ENCODE measurements around the gene AP1S3.
"Not testable (repeated sequence)": the region's sequence is repeated elsewhere in the genome, so short reads cannot be mapped to it uniquely, and the experiment has no call there.

- TF ChIP-seq CTCF, POLR2A (IDR thresholded peaks at IDR 0.05): not testable (repeated sequence)
Observed at GRCh38 chr2:223761746-223762145, 75.6 kb downstream of the AP1S3 start.

All from heart left ventricle (tissue), 13 donors.